ENCODE data around the gene KPNA6. TPM values are rescaled to one million over a fixed set of nuclear protein-coding genes. Genes with fewer than 3 reads are reported as not detected.

KPNA6 gene
- total RNA-seq, 2 experiments from 2014 or later, result 19.5 to 36.3 TPM

DNA sequence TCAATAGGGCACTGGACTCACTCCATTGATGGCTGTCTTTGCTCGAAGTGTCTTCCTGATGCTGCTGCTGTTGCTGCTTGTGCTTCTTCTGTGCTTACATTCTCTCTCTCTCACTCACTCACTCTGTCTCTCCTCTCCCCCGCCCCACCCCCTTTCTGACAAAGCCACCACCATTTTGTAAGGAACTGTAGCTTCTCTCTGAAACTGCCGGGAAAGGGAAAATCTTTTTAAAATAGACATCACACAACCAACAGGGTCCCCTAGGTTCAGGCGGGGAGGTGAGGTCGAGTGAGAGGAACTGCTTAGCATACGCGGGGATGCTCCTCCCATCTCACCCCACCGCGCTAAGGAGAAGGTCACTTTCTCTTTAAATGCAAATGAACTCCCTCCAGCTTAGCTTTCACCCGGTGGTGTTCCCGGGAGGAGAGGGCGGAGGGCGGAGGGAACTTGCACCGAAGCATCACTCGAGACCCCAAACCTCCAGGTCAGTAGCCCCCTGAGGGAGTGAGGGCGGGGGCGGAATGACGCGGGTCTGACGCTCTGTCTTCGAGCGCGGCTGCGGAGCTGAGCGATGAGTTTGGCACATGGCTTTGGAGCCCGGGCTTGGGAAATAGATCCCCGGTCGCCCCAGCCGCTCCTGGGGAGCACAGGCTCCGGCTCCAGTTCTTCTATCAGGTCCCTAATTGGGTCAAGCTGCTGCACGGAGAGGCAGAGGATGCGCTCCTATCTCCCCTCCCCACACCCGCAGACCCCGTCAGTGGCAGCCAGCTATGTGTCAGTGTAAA, 92.6 kb downstream of the KPNA6 start, which contains the start of gene CCDC28B:
Gene CCDC28B (plus strand): TSS at position 370 of the 785 bp plus-strand sequence. CDS start 1,341 bp downstream, outside the sequence.
- DNase-seq (ENCODE audit: low spot score), result peak; percentile 61
- peak within 1 kb of the TSS; percentile 56 for H3K27ac ChIP-seq (ENCODE audit: low read depth, low read length, poor library complexity, severe bottlenecking)
- H3K4me1 ChIP-seq (ENCODE audit: insufficient read depth, low read length, poor library complexity, severe bottlenecking), result peaks cover 44% of the 10 kb centered on the region
- TF ChIP-seq EZH2phosphoT487 (IDR thresholded peaks at IDR 0.05; ENCODE audit: borderline replicate concordance, low read depth, low read length), result no peak
- TF ChIP-seq, protein P1, sequence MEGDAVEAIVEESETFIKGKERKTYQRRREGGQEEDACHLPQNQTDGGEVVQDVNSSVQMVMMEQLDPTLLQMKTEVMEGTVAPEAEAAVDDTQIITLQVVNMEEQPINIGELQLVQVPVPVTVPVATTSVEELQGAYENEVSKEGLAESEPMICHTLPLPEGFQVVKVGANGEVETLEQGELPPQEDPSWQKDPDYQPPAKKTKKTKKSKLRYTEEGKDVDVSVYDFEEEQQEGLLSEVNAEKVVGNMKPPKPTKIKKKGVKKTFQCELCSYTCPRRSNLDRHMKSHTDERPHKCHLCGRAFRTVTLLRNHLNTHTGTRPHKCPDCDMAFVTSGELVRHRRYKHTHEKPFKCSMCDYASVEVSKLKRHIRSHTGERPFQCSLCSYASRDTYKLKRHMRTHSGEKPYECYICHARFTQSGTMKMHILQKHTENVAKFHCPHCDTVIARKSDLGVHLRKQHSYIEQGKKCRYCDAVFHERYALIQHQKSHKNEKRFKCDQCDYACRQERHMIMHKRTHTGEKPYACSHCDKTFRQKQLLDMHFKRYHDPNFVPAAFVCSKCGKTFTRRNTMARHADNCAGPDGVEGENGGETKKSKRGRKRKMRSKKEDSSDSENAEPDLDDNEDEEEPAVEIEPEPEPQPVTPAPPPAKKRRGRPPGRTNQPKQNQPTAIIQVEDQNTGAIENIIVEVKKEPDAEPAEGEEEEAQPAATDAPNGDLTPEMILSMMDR (conservative IDR thresholded peaks at IDR 0.05; ENCODE audit: low read length), result no peak
- peaks cover 39% of the 10 kb centered on the region for H3K36me3 ChIP-seq (ENCODE audit: insufficient read depth, low read length)
- H2AFZ ChIP-seq (ENCODE audit: low read length), result peak within 1 kb of the TSS; percentile 90; the same call in 1 of the 2 replicates
- peak within 1 kb of the TSS; percentile 73 for H3K4me3 ChIP-seq (ENCODE audit: low read depth, low read length, poor library complexity, severe bottlenecking)
- peak within 1 kb of the TSS; percentile 80 for H3K4me2 ChIP-seq (ENCODE audit: low read length)
- H4K20me1 ChIP-seq (ENCODE audit: insufficient read depth, low read length), result no peaks in the 10 kb centered on the region
- no peaks in the 10 kb centered on the region for H3K9me2 ChIP-seq (ENCODE audit: insufficient read depth, low read length)
- no peaks in the 10 kb centered on the region for H3K79me2 ChIP-seq (ENCODE audit: insufficient read depth, low read depth, low read length)
- no peaks in the 10 kb centered on the region for H3K9me3 ChIP-seq (ENCODE audit: low read length)
- CTCF ChIA-PET (ENCODE audit: unreplicated experiment), result interaction anchor here (0.6 to 0.7 kb wide), 2 partner anchors 33 to 48 kb away, joined by 3 to 5 read pairs; no protein-coding TSS in a partner anchor
- POLR2A ChIA-PET, result interaction anchor here (0.6 to 1.4 kb wide), 7 partner anchors 8 to 618 kb away, joined by 3 to 7 read pairs (median 3); partner anchors contain the start of genes KPNA6, RBBP4 and TMEM39B
- no TSS peak for BruUV-seq (replicated peaks)
- intact Hi-C loops (cut with micrococcal nuclease; ENCODE audit: unreplicated experiment), result loop anchor here (1.0 kb wide), 1 partner anchor 214 kb away; no protein-coding TSS in a partner anchor

DNA sequence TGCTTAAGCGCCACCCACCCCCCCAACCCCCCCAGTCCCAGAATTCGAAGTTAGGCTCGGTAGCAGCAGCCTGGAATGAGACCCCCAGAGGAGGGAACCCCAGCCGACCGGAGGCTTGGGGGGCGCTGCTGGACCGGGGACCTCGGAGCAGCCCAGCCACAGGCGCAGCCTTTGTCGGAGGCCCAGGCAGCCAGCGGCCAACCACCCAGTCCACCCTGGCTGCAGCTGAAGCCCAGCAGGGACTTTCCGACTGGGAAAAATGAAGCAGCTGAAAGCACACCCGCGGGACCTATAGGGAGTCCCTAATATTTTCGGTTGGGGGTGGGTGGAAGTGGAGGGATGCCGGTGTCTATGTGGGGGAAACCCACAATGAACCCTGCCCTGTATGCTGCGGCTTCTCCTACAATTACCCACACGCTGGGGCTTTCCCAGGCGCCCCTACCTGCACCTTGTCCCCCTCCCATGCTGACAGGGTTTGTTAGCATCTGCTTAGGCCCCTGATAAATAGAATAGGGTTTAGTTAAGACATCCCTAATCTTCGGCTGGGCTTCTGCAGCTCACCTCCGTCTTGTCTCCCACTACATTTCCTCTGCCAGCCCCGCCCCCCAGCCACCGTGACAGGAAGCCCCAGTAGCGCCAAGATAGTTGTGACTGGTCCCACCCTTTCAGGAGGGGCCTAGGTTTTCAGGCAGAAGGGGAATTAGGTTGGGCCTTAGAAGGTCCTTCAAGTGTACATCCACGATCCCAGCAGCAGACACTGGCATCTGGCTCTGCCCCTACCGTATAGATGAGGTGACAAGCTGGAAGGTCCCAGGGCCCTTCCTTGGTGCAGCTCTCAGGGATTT, 93.4 kb downstream of the KPNA6 start:
- TF ChIP-seq, protein P1 (conservative IDR thresholded peaks at IDR 0.05; ENCODE audit: low read length), result peak; percentile 49
- no peak for TF ChIP-seq EZH2phosphoT487 (IDR thresholded peaks at IDR 0.05; ENCODE audit: borderline replicate concordance, low read depth, low read length)
- Histone ChIP-seq H3K4me3 (ENCODE audit: low read depth, low read length, poor library complexity, severe bottlenecking) (peak overlapping the region; percentile 73), H3K4me2 (ENCODE audit: low read length) (peak overlapping the region; percentile 80), H3K27ac (ENCODE audit: low read depth, low read length, poor library complexity, severe bottlenecking) (peak overlapping the region; percentile 56), H3K9me3 (ENCODE audit: low read length) (no peaks in the 10 kb centered on the region), H3K9me2 (ENCODE audit: insufficient read depth, low read length) (no peaks in the 10 kb centered on the region), H4K20me1 (ENCODE audit: insufficient read depth, low read length) (no peaks in the 10 kb centered on the region), H3K4me1 (ENCODE audit: insufficient read depth, low read length, poor library complexity, severe bottlenecking) (peaks cover 46% of the 10 kb centered on the region), H2AFZ (ENCODE audit: low read length) (peak overlapping the region; percentile 90; the same call in 1 of the 2 replicates), H3K36me3 (ENCODE audit: insufficient read depth, low read length) (peaks cover 31% of the 10 kb centered on the region), H3K79me2 (ENCODE audit: insufficient read depth, low read depth, low read length) (no peaks in the 10 kb centered on the region)
- no TSS peak for BruUV-seq (replicated peaks)
- CTCF ChIA-PET (ENCODE audit: unreplicated experiment), result interaction anchor here (0.6 kb wide), 1 partner anchor 136 kb away, joined by 3 read pairs; no protein-coding TSS in a partner anchor
- DNase-seq (ENCODE audit: low spot score), result peak; percentile 80
- POLR2A ChIA-PET, result interaction anchor here (0.6 to 1.8 kb wide), 9 partner anchors 9 to 617 kb away, joined by 3 to 7 read pairs (median 3); partner anchors contain the start of genes KPNA6, RBBP4 and TMEM39B
- intact Hi-C loops (cut with micrococcal nuclease; ENCODE audit: unreplicated experiment), result loop anchor here (1.0 kb wide), 1 partner anchor 213 kb away; no protein-coding TSS in a partner anchor
